ENCODE data around the gene PAK6. TPM values are rescaled to one million over a fixed set of nuclear protein-coding genes. Genes with fewer than 3 reads are reported as not detected.

Gene PAK6
- total RNA-seq, 1 experiment from 2014 or later, result 0.84 TPM

- POLR2A ChIA-PET (ENCODE audit: low non-redundant PET), result no interaction called here
- TF ChIP-seq CTCF (conservative IDR thresholded peaks at IDR 0.05; ENCODE audit: low read depth, low read length) (no peak), EZH2 (IDR thresholded peaks at IDR 0.05; ENCODE audit: borderline replicate concordance, low read depth, low read length, poor library complexity, severe bottlenecking) (no peak)
- intact Hi-C loops (cut with micrococcal nuclease; ENCODE audit: unreplicated experiment), result no loop called here
- Histone ChIP-seq H3K9me3 (ENCODE audit: low read depth, low read length, poor library complexity, severe bottlenecking) (no peaks in the 10 kb centered on the region), H3K27ac (ENCODE audit: low read depth, low read length, poor library complexity, severe bottlenecking) (peak overlapping the region; percentile 46), H3K36me3 (ENCODE audit: insufficient read depth, low read length, poor library complexity, severe bottlenecking) (no peaks in the 10 kb centered on the region), H3K4me1 (ENCODE audit: insufficient read depth, low read length, poor library complexity, severe bottlenecking) (peaks cover 34% of the 10 kb centered on the region), H3K4me3 (ENCODE audit: low read depth, low read length, poor library complexity, severe bottlenecking) (no peak overlapping the region), H3K27me3 (replicated peaks; ENCODE audit: insufficient read depth, low read depth, low read length, poor library complexity) (no peaks in the 10 kb centered on the region)
- no TSS peak for BruUV-seq (replicated peaks)
- DNase-seq (ENCODE audit: low spot score), result no peak
- CTCF ChIA-PET, result interaction anchor here (0.8 kb wide), 1 partner anchor 16 kb away, joined by 3 read pairs; no protein-coding TSS in a partner anchor
Observed at GRCh38 chr15:40285554-40286011, 46.7 kb downstream of the PAK6 start.

GRCh38 chr15:40286061-40286532 lies 47.2 kb downstream of the PAK6 start:
- no peaks in the 10 kb centered on the region for H3K9me3 ChIP-seq (ENCODE audit: low read depth, low read length, poor library complexity, severe bottlenecking)
- no TSS peak for BruUV-seq (replicated peaks)
- intact Hi-C loops (cut with micrococcal nuclease; ENCODE audit: unreplicated experiment), result no loop called here
- no peaks in the 10 kb centered on the region for H3K27me3 ChIP-seq (replicated peaks; ENCODE audit: insufficient read depth, low read depth, low read length, poor library complexity)
- ChIA-PET CTCF (interaction anchor here (0.8 kb wide), 1 partner anchor 15 kb away, joined by 3 read pairs; no protein-coding TSS in a partner anchor), POLR2A (ENCODE audit: low non-redundant PET) (no interaction called here)
- no peak overlapping the region for H3K4me3 ChIP-seq (ENCODE audit: low read depth, low read length, poor library complexity, severe bottlenecking)
- peaks cover 36% of the 10 kb centered on the region for H3K4me1 ChIP-seq (ENCODE audit: insufficient read depth, low read length, poor library complexity, severe bottlenecking)
- H3K36me3 ChIP-seq (ENCODE audit: insufficient read depth, low read length, poor library complexity, severe bottlenecking), result no peaks in the 10 kb centered on the region
- H3K27ac ChIP-seq (ENCODE audit: low read depth, low read length, poor library complexity, severe bottlenecking), result peak overlapping the region; percentile 46
- TF ChIP-seq CTCF (conservative IDR thresholded peaks at IDR 0.05; ENCODE audit: low read depth, low read length), result no peak
- TF ChIP-seq EZH2 (IDR thresholded peaks at IDR 0.05; ENCODE audit: borderline replicate concordance, low read depth, low read length, poor library complexity, severe bottlenecking), result no peak
- DNase-seq (ENCODE audit: low spot score), result peak; percentile 35

- DNase-seq (ENCODE audit: low spot score), result no peak
- Histone ChIP-seq H3K9me3 (ENCODE audit: low read depth, low read length, poor library complexity, severe bottlenecking) (no peaks in the 10 kb centered on the region), H3K4me3 (ENCODE audit: low read depth, low read length, poor library complexity, severe bottlenecking) (no peak overlapping the region), H3K27me3 (replicated peaks; ENCODE audit: insufficient read depth, low read depth, low read length, poor library complexity) (no peaks in the 10 kb centered on the region), H3K27ac (ENCODE audit: low read depth, low read length, poor library complexity, severe bottlenecking) (no peak overlapping the region), H3K36me3 (ENCODE audit: insufficient read depth, low read length, poor library complexity, severe bottlenecking) (no peaks in the 10 kb centered on the region), H3K4me1 (ENCODE audit: insufficient read depth, low read length, poor library complexity, severe bottlenecking) (peaks cover 43% of the 10 kb centered on the region)
- TF ChIP-seq CTCF (conservative IDR thresholded peaks at IDR 0.05; ENCODE audit: low read depth, low read length) (no peak), EZH2 (IDR thresholded peaks at IDR 0.05; ENCODE audit: borderline replicate concordance, low read depth, low read length, poor library complexity, severe bottlenecking) (no peak)
- no TSS peak for BruUV-seq (replicated peaks)
- intact Hi-C loops (cut with micrococcal nuclease; ENCODE audit: unreplicated experiment), result no loop called here
- CTCF ChIA-PET, result no interaction called here
- POLR2A ChIA-PET (ENCODE audit: low non-redundant PET), result no interaction called here
Observed at GRCh38 chr15:40286794-40287193, 47.9 kb downstream of the PAK6 start.
